Fibroblast of skin of left quadriceps (primary cell): ENCODE measurements around the gene LSM12.
A peak's percentile ranks its signal among the peaks of the same experiment; 100 is the strongest.
"Not testable (repeated sequence)": the region's sequence is repeated elsewhere in the genome, so short reads cannot be mapped to it uniquely, and the experiment has no call there.

Source experiments
- DNase-seq, 2 experiments: peaks; one replicate each; pipeline ENCODE4 v3.0.0-alpha.2; 2013; ENCODE audit warnings: low read depth in 2 of 2

LSM12 gene

DNA sequence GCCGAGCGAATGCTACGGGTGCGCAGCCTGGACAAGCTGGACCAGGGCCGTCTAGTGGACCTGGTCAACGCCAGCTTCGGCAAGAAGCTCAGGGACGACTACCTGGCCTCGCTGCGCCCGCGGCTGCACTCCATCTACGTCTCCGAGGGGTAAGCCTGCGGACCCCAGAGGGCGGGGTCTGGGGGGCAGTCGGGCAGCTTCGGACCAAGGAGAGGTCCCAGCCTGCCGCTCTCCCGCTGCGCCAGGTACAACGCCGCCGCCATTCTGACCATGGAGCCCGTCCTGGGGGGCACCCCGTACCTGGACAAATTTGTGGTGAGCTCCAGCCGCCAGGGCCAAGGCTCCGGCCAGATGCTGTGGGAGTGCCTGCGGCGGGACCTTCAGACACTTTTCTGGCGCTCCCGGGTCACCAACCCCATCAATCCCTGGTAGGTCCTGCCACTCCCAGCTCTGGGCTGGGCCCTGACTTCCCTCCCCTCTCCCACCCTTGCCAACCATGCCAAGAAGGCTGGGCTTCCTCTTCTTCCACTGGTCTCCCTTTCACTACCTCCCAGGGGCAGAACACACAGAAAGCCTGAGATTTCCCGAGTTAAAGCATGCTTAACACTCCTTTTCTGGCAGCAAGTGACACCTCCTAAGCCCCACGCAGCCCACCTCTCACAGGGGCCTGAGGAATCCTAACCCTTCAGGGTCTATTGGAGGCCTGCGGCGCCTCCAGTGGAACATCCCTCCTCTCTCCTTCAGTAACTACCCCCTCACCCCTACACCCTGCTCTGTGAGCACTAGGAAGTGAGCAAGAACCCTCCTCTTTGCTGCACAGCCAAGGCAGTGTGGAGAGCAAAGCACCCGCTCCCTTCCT lies 58.9 kb downstream of the LSM12 start:
- DNase-seq = no peak

DNA sequence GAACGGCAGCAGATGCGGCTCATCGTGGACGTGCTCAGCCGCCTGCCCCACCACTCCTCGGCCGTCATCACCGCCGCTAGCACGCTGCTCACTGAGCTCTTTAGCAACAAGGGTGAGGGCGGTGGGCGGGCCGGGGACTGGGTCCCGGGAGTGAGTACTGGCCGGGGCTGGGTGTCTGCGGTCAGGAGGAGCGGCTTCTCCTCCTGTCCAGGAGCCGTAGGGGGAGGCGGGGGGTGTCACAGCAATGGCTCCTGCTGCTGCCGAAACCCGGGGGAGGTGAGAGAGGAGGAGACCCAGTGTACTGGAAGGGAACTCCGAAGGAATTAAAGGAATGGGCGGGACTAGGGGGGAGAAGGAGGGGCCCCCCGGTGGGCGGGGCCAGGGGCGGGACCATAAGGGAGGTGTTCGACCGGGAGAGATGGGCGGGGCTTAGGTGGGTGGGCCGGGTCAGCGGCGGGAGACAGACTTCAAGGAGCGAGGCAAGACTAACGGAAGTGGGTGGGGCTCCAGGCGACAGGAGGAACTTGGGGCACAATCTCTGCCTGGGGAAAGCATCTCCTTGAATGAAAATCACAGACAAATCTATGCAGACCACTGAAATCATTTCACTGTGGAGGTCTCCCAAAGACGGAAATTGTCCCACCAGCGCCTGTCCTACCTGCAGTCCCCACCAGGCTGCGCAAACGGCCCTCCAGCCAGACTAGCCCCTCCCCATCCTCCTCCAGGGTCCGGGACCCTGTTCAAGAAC lies 59.7 kb downstream of the LSM12 start:
- peak; percentile 91 for DNase-seq

DNA sequence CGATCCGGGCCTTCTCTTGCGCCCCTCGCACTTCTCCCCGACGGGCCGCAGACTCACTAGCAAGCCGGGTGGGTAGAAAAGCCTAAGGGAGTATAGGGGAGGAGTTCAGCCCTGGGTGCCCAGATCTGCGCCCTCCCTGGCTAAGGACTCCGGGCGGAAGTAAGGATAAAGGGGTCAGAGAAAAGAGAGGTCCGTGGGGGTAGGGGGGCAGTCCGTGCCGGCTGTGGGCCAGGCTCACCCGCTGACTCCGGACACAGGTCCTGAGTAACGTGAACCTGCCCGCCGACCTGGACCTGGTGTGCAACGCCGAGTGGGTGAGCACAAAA lies 60.2 kb downstream of the LSM12 start:
- DNase-seq = no peak

DNA sequence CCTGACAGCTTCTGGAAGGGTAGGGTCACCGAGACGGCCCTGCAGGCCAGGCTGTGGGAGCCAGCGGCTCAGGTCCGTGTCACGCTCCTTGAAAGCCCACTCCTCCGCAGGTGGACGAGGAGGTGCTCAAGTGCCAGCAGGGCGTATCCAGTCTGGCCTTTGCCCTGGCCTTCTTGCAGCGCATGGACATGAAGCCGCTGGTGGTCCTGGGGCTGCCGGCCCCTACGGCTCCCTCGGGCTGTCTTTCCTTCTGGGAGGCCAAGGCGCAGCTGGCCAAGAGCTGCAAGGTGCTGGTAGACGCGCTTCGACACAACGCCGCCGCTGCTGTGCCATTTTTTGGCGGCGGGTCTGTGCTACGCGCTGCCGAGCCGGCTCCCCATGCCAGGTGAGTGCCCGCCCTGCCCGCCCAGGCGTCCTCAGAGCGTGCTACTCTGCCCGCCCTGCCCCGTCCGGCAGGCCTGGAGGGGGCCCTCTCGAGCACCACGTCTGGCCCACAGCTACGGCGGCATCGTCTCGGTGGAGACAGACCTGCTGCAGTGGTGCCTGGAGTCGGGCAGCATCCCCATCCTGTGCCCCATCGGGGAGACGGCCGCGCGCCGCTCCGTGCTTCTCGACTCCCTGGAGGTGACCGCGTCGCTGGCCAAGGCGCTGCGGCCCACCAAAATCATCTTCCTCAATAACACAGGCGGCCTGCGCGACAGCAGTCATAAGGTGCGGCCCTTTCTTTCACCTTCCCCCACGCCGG lies 60.8 kb downstream of the LSM12 start:
- DNase-seq = no peak

DNA sequence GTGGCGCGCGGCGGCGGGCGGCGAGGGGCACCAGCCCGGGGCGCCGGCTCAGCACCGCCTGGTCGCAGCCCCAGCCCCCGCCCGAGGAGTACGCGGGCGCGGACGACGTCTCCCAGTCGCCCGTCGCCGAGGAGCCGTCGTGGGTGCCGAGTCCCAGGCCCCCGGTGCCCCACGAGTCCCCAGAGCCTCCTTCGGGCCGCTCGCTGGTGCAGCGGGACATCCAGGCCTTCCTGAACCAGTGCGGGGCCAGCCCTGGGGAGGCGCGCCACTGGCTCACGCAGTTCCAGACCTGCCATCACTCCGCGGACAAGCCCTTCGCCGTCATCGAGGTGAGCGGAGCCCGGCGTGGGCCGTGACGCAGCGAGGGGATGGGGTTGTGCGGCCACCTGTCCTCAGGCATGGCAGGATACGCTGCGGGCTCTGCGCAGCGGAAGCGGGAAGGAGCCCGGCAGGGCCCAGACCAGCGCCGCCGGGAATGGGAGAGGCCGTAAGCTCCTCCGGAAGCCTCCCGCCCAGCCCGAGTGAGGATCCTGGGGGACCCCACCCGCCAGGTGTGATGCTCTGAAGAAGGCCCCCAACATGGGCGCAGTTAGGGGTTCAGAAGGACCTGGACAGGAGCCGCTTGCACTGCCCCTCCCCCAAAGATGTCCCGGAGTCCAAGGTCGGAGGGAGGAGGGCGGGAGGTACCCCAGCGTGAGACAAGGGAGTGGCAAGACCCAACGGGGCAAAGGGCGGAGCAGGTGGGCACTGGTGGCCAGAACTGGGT lies 61.5 kb downstream of the LSM12 start:
- DNase-seq = no peak

DNA sequence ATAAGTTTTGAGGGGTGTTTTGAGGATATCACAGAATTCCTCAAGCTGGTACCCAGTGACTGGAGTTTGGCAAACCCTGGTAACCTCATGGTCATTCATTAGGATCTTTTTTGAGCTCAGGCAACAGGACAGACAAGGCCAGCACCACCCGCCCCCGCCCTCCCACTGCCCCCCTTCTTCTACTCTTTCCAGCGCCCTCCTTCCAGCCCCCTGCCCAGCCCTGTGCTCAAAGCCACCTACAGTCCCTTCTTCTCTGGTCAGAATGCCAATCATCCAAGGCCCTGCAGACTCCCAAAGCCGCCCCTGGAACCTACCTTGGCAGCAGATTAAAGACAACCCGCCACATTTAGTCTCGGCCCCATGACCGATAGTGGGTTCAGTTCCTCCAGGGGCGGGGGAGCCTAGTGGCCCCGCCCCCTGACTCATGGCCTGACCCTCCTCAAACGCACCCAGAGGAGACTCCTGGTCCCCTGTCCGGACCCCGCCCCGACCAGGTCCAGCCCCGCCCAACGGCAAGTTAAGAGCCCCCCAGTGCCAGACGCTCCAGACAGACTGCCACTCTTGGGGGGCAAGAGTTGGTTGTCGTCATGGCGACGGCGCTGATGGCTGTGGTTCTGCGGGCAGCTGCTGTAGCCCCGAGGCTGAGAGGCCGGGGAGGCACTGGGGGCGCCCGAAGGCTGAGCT lies 62.3 kb downstream of the LSM12 start, which contains the start of gene NAGS:
Gene NAGS (plus strand): TSS at position 546 of the 684 bp plus-strand sequence. CDS start 42 bp downstream, at position 588.
- DNase-seq = no peak

- DNase-seq = peak; percentile 48 to 57
Measured at GRCh38 chr17:44002141-44002848, 64.2 kb downstream of the LSM12 start.

GRCh38 chr17:44001461-44001920 lies 65.0 kb downstream of the LSM12 start:
- no peak for DNase-seq

GRCh38 chr17:44000871-44001460 lies 65.5 kb downstream of the LSM12 start:
- DNase-seq = no peak

DNA sequence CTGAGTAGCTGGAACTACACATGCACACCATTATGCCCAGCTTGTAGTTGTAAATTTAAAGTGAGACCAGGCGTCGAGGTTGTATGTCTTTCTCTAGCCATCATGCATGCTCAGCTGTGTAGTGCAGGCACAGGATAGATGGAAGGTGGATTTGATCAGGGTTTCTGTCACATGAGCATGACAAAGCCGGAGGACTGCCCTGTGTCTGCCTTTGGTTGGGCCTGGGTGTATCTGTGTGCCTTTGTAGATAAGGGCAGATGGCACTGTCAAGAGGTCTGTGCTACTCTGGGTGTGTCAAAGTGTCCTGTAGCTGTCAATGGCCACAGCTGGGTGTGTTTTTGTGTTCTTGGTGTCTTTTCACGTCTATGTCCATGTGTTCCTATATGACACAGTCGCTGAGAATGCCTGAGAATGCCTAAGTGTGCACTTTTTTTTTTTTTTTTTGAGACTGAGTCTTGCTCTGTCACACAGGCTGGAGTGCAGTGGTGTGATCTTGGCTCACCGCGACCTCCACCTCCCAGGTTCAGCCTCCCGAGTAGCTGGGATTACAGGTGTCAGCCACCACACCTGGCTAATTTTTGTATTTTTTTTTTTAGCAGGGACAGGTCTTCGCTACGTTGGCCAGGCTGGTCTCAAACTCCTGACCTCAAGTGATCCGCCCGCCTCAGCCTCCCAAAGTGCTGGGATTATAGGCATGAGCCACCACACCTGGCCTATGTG lies 66.2 kb downstream of the LSM12 start:
- no peak for DNase-seq

DNA sequence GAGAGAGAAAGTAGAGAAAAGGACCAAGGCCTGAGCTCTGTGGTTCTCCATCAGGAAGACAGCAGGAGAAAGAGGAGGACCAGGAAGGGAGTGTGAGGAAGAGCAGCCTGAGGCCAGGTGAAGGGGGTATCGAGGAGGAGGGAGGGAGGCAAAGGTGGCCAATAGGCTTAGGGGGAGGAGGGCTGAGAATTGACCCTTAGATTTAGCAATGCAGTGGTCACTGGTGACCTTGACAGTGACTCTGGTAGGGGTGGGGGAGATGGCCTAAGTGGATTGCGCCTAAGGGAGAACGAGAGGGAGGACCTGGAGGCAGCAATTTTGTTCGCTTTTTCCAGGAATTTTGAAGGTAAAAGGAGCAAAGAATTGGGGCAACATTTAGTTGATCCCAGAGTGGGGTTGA lies 67.4 kb downstream of the LSM12 start:
- DNase-seq = no peak

DNA sequence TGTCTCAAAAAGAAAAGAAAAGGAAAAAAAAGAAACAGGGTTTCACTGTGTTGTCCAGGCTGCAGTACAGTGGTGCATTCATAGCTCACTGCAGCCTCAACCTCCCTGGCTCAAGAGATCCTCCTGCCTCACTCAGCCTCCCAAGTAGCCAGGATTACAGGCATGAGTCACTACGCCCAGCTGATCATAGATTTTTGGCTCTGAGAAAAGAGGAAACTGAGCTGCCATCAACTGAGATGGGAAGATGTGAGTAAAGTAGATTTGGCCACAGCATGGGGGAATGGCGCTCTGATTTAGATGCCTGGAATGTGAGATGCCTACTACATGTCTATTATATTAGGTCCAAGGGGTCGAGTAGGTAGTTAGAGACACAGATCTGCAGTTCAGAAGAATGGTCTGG lies 67.9 kb downstream of the LSM12 start:
- no peak for DNase-seq

DNA sequence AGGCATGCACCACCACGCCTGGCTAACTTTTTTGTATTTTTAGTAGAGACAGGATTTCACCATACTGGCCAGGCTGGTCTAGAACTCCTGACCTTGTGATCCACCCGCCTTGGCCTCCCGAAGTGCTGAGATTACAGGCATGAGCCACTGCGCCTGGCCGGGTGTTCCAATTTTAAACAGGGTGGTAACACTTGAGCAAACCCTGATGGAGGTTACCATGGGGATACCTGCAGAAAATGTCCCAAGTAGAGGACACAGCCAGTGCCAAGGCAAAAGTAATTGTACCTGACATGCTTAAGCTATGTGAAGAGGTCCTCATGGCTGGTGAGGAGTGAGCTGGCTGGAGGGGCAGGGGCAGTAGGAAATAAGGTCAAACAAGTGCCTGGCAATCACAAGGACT lies 69.3 kb downstream of the LSM12 start:
- DNase-seq = not testable (repeated sequence)

DNA sequence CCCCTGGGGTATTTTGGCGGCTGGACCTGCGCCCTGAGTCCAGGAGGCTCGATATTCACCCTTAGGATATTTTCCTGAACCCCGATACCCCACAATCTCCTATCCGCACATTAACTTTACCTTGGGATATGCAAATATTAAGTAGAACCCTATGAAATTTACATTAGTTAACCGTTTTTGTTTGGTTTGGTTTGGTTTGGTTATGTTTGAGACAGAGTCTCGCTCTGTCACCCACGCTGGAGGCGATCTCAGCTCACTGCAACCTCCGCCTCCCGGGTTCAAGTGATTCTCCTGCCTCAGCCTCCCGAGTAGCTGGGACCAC lies 71.4 kb downstream of the LSM12 start:
- DNase-seq = no peak

DNA sequence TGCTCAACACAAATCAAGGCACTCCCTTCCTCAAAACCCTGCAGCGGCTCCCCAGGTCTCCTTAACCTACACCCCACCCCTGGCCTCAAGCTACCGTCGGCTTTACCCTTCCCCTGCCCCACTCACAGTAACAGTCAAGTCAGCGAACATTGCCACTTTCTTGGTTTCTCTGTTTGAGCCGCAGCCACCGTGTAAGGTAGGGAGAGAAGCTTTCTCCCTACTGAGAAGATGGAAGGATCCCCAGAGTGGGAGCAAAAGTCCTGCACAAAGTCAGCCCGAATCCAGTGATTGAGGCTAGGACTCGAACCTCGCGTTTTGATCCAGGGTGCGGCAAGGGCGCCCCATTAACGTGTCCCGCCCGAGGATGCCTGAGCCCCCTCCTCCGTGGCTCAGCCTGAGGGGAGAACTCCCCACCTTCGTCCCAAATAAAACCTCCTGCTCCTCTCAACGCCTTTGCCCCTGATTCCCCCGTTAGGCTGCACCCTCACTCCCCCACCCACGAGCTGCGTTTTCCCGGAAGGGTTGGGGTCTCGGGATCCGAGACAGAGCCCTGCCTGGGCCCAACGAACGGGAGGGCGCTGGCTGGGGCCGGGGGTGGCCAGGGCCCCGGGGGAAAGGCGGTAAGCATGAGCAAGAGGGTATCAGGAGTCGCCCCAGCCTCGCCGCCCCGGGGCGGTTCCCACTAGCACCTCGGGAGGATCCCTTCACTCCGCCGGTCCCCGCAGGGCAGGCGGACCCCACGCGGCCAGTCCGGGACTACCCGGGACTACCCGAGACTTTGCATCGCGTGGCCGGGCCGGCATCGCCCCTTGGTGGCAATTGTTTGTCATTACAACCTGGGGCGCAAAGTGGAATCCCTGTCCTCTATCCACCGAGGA lies 72.0 kb downstream of the LSM12 start:
- DNase-seq = peak; percentile 39 to 40

GRCh38 chr17:43992641-43993040 lies 73.8 kb downstream of the LSM12 start:
- no peak for DNase-seq

DNA sequence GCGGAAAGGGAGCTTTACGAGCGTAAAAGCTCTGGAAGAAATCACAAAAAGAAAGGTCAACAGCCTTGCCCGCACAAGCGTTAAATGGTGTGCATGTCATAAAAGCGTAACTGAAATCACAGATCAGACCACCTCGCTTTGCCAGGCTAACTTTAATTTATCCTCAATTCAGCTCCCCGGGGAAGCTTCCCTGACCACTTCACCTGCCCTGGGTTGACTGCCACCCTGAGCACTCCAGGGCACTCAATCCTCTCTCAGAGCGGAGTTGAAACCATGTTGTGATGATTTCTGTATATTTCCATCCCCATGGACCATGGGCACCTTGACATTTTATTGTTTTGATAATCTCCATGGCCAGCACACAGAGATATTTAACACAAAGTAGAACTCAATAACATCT lies 78.2 kb downstream of the LSM12 start:
- no peak for DNase-seq
